ENCODE data around the gene GIMAP6.

DNA sequence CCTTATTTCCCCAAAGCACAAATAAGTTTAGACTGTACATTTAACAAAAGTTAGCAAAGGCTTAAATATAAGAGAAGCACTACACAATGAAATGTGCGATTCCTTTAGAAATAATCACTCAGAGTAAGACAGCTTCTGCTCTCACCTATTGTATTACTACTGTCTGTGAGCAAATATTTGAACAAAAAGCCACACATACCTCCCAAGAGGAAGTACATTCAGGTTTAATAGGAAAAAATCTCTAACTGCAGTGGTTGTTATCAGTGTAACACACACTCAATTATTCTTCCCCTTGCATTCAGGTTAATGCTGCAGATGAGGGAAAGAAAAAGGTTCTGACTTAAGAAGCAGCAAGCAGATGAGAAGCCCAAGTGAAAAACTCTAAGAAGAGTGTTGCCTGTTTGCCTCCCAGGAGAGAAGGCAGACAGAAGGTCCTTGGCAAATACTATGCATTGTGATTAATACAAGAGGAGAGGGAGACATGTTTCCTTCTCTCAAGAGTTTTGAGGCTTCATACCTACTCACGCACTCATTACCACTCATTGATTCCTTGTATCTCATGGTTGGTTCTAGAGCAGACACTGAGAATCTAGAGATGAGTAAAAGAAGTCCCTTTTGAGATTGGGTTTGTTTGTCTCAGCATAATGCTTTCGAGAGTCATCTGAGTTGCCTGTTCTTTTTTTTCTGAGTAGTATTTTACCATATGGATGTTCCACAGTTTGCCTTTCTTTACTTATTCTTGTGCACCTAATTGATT lies 51.4 kb downstream of the GIMAP6 start:
- no peak for TF ChIP-seq POLR2A (IDR thresholded peaks at IDR 0.05)
- TF ChIP-seq, protein P1, sequence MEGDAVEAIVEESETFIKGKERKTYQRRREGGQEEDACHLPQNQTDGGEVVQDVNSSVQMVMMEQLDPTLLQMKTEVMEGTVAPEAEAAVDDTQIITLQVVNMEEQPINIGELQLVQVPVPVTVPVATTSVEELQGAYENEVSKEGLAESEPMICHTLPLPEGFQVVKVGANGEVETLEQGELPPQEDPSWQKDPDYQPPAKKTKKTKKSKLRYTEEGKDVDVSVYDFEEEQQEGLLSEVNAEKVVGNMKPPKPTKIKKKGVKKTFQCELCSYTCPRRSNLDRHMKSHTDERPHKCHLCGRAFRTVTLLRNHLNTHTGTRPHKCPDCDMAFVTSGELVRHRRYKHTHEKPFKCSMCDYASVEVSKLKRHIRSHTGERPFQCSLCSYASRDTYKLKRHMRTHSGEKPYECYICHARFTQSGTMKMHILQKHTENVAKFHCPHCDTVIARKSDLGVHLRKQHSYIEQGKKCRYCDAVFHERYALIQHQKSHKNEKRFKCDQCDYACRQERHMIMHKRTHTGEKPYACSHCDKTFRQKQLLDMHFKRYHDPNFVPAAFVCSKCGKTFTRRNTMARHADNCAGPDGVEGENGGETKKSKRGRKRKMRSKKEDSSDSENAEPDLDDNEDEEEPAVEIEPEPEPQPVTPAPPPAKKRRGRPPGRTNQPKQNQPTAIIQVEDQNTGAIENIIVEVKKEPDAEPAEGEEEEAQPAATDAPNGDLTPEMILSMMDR (IDR thresholded peaks at IDR 0.05), result no peak
- no peak for TF ChIP-seq EP300 (IDR thresholded peaks at IDR 0.05)

Measured in tibial nerve (tissue), 4 donors.